OCI-M1 (cell line): ENCODE measurements around the gene PEDS1.
"Not testable (repeated sequence)": the region's sequence is repeated elsewhere in the genome, so short reads cannot be mapped to it uniquely, and the experiment has no call there.

Experiments used
- DNase-seq: peaks from one replicate; lab custom pipeline; 2025; lab: John Stamatoyannopoulos, UW

PEDS1 gene

DNA sequence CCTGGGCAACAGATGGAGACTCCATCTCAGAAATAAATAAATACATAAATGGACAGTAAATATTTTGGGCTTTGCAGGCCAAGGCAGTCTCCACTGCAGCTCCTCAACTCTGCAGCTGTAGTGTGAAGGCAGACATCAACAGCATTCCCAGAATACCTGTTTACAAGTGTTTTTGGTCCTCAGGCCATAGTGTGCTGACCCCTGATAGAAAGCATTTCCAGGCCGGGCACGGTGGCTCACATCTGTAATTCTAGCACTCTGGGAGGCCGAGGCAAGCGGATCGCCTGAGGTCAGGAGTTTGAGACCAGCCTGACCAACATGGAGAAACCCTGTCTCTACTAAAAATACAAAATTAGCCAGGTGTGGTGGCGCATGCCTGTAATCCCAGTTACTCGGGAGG lies 18.4 kb downstream of the PEDS1 start:
- not testable (repeated sequence) for DNase-seq

DNA sequence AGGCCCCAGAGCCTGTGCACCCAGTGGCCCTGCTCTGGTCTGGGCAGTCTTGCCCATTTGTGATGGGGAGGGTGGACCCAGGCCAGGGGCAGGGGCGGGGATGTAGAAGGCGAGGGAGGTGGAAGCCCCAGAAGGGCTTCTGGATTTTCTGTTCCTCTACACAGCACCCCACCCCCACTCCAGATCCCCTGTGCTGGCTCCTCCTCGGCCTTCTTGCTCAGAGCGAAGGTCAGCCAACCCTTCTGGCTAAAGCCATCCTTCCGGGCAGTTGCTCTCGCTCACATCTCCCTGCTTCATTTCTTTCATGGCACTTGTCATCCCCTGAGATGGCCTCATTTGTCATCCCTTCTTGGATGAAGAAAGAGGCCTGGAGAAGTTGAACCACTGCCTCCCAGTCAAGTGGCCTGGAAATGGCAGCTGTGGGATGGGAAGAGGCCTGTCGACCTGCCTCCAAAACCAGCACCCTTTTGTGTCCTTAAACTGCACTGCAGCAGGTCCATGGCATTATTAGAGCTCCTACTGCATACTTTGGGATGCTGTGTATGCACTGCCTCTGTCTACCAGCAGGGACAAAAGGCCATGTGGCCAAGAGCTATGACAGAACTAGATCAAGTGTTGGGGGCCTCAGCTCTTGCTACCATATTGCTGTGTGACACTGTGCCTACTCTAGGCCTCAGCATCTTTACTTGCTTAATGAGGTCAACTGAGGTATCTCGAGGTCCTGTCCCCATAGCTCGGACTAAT lies 19.9 kb downstream of the PEDS1 start:
- DNase-seq: no peak

DNA sequence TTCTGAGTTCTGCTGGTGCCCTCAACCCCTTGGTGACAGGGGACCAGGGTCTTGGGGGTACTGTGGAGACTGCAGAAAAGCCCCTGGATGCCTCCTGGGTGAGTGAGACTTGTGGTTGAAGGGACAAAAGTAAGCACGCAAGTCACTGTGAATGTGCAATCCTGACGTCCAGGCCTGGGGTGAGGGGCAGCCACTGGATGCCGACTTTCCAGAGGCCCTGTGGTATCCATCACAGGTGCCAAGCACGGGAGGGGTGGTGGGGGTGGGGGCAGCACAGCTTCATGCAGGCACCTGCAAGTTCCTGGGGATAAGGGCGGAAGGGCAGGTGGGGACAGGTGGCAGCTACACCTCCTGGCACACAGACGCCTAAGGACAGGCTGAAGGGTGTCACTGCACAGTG lies 20.5 kb downstream of the PEDS1 start:
- DNase-seq: no peak

DNA sequence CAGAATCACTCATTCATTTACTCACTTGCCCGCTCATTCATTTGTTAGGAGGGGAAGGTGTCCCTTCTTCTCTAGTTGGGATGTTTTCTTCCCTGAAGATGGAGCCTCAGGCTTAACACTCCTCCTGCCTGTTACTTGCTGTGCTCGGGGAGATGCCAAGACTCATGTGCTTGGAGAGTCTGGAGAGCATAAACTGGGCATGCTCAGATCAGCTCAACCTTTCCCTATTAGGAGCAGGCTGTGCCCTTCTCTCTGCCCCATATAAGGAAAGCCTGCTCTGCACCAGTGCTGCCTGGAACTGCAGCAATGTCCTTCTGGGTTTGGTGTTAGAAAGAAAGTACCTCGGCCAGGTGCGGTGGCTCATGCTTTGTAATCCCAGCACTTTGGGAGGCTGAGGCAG lies 22.5 kb downstream of the PEDS1 start:
- no peak for DNase-seq

DNA sequence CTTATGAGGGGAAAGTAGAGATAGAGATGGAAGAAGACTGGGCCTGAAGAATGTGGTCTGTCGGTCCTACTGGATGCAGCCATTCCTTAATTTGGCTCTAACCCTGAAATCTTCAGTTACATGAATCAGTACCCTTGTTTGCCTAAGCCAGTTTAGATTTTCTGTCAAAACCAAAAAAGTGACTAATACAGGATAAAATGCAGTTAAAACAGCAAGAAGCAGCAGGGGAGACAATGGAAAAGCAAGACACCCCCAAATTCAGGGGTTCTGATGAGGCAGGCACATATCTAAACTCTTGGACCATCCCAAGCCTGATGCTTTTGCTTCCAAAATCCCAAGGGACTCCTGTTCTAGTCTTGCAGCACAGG lies 23.2 kb downstream of the PEDS1 start:
- DNase-seq: no peak

DNA sequence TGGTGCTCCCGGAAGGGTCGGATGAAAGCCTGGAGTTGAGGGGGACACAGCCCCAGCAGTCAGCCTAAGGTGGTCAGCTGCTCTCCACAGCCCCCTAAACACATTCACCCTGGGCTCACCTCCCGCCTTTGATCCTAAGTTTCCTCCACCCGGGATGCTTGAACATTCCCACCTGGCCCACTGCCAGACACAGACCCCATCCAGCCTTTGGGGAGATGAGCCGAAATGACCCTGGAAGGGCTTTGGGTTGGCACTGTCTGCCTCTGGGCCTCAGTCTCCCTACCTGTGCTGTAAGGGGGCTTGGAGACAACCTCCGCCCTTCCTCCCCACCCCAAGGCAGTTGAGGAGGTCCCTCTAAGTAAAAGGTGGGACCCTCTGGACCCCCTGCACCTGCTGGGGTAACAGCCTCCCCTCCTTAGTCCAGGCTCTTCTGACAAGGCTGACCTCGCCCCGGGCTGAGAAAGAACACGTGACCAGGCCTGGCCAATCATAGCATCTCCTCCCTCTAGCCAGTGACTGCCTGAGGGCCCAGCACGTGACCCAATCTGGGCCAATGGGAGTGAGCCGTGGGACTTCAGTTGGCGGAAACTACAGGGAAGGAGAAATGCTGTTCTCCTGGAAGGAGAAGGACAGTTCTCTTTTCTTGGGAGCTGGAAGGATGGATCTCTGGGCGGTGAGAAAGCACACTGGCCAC lies 23.7 kb downstream of the PEDS1 start:
- DNase-seq: peak; percentile 88

DNA sequence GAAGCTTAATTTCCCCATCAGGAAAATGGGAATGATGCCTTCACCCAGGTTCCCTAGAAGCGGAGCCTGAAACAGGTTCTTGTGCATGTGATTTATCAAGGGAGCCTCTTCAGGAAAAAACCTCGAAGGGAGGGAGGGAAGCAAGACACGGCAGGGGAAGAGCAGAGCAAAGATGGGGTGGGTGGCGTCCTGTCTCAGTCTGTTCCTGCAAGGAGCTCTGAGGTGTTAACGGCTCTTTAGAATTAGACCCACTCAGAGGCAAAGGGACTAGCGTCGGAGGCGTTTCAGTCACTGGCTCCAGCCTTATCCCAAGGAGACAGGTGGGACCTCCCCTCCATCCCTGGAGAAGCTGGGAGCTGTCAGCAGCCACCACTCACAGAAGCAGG lies 25.0 kb downstream of the PEDS1 start:
- no peak for DNase-seq

DNA sequence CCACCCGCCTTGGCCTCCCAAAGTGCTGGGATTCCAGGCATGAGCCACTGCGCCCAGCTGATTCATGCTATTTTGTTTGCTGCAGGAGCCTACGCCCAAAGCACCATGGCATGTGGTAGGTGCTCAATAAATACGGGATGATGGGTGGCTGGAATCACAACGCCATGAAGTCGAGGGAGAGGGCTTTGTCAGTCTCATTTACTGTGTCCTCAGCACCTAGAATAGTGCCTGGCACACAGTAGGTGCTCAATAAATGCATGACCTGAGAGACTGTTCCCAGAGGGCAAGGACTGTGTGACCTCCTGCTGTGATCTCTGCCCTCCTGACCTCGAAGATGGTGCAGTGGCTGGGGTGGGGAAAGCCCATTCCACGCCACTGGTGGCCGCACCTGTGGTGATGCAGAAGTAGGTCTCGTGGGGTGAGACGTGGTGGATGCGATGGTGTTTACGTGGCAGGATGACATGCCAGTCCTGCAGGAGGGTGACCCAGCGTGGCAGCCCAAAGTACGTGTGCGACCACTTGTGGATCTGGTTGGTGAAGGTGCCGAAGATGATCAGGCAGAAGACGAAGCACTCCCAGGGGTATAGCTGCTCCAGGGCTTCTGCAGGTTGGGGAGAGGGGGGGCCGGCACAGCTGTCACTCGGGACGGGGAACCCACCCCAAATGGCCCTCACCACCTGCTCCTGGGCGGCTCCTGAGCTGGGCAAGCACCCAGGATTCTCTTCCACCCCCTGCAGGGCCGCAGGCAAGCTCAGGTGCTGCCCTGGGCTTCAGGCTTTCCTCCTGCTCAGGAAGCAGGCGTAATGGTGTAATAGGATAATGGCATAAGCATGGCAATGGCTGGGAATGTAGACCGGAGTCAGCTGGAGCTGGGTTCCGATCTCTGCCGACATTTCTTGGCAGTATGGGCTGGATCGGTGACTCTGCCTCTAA lies 25.7 kb downstream of the PEDS1 start:
- DNase-seq: no peak

DNA sequence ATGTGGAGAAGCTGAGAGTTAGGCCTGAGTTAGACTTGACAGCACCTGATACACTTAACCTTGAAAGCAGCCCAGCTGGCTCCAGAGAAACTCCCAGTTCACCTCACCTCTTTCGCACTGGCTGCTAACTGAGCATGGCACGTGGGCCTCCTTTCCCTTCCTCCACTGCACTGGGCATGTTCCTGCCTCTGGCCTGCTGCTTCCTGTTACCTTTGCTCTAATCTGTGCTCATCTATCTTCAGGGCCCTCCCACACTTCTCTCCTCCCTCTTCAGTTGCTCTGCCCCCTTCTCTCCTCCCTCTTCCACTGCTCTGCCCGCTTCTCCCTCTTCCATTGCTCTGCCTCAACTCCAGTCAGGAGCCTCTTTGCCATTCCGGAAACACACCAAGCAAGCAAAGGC lies 26.9 kb downstream of the PEDS1 start:
- DNase-seq: no peak

DNA sequence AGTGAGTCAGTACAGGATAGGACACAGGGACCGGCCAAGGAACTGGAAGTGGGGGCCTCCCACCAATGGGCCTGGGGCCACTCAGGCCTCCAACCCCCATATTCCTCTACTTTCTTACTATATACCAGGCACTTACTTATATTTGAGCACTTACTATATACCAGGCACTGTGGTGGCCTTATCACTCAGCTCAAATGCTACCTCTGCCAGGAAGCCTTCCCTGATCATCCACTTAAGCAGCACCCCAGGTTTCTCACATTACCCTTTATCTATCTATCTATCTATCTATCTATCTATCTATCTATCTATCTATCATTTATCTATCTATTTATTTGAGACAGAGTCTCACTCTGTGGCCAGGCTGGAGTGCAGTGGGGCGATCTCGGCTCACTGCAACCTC lies 28.2 kb downstream of the PEDS1 start:
- no peak for DNase-seq

DNA sequence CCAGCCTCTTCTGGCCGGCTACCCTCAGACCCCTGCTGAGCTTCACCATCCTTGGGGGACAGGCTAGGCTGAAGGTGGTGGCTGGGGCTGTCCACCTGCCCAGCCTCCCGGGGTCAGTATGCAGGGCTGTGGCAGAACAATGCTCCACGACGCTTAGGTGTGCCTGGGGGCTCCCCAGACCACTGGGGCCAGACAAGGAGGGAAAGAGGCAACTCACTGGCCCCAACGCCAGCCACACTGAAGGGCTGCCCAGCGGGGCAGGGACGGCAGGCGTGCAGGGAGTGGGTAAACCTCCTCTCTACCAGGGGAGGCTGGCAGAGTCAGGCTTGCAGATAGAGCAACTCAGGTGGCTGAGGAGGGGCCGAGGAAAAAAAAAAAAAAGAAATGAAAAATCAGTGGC lies 29.0 kb downstream of the PEDS1 start:
- DNase-seq: no peak

DNA sequence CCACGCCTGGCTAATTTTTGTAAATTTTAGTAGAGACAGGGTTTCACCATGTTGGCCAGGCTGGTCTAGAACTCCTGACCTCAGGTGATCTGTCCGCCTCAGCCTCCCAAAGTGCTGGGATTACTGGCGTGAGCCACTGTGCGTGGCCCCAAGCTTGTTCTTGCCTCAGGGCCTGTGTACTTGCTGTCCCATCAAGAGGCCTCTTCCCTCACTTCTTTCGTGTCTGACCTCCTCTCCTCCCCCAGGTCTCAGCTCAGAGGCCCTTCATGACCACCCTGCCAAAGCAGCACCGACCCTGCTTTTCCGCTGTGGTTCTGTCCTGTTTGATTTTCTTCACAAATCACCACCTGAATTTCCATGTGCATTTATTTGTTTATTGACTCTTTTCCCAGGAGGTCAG lies 30.1 kb downstream of the PEDS1 start:
- no peak for DNase-seq

DNA sequence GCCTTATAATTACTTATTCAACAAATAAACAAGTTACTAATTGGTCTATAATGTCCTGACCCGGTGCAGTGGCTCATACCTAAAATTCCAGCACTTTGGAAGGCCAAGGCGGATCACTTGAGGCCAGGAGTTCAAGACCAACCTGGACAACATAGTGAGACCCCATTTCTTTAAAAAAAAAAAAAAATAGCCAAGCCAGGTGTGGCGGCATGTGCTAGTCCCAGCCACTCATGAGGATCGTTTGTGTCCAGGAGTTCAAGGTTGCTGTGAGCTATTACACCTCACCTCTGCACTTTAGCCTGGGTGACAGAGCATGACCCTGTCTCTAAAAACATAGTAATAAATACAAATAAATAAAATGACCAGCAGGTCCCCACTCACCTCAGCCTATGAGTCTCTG lies 30.8 kb downstream of the PEDS1 start:
- no peak for DNase-seq

DNA sequence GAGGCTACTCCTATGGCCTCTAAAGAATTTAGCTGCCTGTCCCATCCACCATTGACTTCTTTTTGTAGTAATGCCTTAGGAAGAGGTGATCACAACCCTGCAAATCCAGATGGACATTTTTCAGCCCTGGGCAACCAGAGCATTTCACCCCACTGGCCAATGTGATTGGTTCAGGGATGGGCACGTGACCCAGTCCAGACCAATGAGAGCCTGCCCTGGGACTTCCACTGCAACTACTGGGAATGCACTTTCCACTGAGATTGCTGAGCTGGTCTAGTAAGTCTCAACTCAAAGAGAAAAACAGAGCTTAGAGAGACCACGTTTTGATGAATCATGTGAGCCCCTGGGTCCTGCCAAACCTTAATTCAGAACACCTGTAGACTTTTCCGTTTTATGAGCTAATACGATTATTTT lies 31.7 kb downstream of the PEDS1 start:
- peak; percentile 27 for DNase-seq

DNA sequence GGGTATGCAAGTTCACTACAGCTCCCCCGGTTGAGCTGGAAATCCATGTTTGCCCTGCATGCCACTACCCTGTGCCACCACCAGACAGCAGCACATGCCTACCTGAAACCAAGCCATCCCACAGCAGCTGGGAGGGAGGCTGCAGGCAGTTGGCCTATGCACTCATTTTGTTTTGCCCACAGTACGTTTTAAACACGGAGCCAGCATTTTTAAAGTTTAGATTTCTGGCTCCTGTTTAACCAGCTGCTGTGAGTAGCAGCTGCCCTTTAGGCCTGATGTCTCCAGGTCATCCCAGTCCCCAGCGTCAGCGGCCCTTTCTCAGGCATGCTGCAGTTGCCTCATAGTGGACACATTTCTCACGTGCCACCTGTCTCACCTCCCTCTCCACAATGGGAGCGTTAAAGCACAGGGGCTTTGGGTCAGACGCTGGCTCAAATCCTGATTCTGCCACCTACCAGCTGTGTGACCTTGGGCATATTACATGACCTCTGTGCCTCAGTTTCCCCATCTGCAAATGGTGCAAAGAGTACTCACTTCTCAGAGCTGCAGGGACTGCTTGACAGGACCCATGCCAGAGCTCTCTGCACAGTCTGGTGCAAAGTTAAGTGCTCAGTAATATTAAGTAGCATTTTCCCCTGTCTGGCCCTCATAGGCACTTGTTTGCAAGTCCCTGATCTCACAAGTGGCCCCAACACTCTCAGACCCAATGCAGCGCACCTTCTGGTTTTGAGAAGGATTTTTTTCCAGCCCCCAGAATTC lies 32.4 kb downstream of the PEDS1 start:
- DNase-seq: peak; percentile 62

DNA sequence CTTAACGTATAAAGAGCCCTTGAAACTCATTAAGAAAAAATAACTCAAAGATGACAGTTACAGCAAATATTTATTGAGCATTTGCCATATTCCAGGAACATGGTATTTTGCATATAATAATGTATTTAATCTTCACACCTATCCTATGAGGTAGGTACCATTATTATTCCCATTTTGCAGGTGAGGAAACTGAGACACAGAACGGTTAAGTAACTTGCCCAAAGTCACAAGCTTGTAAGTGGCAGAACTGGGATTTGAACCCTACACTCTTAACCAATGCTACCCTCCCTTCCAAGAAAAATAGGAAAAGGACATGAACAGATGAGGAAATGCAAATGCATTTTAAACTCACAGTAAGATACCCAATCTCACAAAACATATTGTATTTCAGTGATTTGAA lies 35.3 kb downstream of the PEDS1 start:
- DNase-seq: no peak

DNA sequence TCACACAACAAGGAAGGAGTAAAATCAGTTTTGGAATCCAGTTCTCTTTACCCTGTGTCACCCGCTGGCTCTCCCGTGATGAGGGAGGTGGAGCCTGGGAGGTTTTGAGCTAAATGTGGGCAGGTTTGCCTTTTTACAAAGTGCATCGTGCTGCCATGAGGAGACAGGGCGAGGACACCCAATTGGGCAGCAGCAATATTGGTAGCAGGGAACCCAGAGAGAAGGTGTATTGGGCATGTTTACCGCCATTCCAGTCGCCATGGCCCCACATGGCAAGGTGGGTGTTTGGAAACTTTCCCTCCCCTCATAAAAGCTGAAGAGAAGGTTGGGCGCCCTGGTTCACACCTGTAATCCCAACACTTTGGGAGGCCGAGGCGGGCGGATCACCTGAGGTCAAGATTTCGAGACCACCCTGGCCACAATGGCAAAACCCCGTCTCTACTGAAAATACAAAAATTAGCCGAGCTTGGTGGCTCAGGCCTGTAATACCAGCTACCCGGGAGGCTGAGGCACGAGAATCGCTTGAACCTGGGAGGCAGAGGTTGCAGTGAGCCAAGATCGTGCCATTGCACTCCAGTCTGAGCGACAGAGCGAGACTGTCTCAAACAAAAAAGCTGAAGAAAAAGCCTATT lies 37.0 kb downstream of the PEDS1 start:
- DNase-seq: no peak

DNA sequence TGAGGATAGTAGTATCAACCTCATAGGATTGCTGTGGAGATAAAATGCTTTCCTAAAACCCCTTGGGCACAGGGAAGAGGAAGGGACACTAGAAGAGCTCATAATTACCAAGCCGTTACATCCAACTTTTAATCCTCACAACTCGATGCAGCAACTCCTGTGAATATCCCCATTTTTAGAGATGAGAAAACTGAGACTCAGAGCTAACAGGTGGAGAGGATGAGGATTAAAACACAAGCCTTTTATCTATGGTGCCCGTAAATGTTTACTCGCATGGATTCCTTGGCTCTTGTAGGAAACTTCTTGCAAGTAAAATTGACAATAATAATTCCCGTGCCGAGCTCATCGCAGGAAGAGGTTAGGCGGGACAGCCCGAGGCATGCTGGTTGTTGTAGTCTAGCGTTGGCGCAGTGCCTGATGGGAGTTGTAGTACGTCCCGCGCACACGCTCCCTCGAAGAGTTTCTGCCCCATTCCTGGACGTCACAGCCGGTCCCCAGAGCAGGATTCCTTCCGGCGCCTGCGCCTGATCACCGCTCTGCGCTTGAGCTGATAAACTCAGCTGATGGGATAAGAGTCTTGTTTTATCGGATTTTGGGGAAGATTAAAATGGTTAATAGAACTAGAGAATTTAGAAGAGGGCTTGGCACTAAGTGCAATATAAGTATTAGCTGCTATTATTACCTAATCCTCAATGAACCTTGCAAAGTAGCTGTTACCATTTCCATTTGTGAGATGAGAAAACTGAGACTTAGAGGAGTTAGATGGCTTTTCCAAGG lies 37.7 kb downstream of the PEDS1 start:
- peak; percentile 97 for DNase-seq

DNA sequence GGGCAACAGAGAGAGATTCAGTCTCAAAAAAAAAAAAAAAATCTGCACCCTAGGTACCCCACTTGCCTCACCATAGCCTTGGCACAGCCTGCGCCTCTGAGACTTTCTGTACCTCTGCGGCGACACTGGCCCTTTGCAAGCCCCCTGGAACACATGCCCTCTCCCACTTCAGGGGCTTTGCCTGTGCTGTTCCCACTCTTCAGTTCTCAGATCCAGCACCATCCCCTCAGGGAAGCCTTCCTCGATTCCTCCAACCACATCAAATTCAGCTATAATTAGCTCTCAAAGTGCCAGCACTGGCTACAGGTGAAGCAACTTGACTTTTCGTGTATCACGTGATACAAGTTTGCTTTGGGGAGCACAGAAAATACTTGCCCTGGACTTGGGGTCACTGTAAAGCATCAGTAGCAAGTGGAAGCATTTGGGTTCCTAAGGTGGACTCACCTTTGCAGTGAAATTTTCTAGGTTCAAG lies 38.4 kb downstream of the PEDS1 start:
- DNase-seq: no peak

DNA sequence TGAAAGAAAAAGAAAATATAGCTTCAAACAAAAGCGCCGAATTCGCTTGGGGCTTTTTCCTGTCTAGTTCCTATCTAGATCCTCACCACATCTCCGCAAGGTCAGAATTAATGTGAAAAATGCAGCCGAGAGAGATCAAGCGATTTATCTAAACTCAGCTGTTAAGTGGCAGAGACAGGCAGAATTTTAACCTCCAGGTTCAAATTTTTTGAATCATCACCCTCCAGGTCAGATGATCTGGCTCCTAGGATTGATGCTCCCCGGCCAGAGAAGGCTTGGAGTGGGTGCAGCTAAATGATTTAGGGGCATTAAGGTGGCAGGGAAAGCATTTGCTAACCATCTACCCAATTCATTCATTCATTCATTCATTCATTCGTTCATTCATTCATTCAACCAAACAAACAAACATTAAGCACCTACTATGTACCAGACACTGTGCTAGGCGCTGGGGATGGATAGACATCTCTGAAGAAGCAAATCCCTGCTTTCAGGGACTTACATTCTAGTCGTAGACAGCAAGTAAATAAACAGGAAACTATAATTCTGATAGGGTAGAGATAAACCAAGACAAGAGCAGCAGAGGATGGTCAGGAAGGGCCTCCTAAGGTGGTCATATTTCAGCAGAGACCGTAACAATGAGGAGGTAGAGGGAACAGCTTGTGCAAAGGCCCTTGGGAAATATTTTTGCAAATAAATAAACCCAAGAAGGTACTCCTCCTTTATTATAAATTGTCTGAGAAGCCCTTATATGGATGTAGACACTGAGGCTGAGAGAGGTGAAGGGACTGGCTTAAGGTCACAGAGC lies 39.9 kb downstream of the PEDS1 start:
- DNase-seq: no peak
